ENCODE data around the gene SEC31B.

DNA sequence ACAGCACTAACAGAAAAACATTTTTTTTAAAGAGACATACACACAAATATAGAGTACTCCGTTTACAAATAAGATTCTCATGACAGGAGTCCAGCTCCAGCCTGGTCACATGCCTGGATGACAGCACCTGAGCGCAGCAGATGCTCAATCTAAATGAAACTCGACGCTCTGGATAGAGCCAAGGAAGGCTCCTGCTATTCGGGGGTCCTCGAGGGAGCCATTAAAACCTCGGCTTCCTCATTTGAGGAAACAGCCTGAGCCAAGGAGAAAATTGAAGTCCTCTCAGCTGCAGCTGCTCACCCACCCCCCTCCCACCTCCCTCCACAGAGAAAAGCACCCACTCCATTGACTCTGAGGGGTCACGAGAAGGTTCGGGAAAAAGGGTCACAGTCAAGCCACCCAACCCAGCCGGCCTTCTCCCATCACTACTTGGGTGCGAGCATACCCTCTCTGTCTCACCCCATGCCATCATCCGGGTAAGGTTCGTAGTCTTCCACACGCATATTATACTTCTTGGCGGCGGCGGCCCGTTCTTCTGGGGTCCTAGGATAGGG lies 9.3 kb upstream of the SEC31B start:
- TF ChIP-seq, protein P1, sequence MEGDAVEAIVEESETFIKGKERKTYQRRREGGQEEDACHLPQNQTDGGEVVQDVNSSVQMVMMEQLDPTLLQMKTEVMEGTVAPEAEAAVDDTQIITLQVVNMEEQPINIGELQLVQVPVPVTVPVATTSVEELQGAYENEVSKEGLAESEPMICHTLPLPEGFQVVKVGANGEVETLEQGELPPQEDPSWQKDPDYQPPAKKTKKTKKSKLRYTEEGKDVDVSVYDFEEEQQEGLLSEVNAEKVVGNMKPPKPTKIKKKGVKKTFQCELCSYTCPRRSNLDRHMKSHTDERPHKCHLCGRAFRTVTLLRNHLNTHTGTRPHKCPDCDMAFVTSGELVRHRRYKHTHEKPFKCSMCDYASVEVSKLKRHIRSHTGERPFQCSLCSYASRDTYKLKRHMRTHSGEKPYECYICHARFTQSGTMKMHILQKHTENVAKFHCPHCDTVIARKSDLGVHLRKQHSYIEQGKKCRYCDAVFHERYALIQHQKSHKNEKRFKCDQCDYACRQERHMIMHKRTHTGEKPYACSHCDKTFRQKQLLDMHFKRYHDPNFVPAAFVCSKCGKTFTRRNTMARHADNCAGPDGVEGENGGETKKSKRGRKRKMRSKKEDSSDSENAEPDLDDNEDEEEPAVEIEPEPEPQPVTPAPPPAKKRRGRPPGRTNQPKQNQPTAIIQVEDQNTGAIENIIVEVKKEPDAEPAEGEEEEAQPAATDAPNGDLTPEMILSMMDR (IDR thresholded peaks at IDR 0.05), result no peak
- TF ChIP-seq POLR2A (IDR thresholded peaks at IDR 0.05), result no peak

Data from lower leg skin (tissue), 3 donors.